Measurements from ENCODE around the gene PTPRC. TPM values are rescaled to one million over a fixed set of nuclear protein-coding genes. Genes with fewer than 3 reads are reported as not detected.
A peak's percentile ranks its signal among the peaks of the same experiment; 100 is the strongest.

Gene PTPRC
- total and polyA plus RNA-seq, 5 donors from 2014 or later, result 946 to 1,099 (median 1,070) TPM

DNA sequence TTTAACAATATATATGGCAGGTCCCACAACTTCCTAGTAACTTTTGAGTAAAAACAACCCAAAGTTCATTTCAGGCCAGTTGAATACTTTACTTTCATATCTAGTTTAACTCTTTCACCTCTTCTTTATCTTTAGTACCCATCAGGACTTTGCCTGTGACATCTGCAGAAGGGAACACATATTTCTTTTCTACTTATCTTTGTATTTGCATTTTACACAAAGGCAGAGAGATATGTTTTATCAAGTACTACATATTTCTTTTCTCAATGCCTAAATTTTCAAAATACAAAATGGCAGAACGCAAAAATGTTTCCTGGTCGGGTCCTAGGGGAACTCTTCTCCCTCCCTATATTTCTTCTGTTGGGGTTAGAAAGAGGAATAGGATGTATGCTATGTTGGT lies 6.8 kb upstream of the PTPRC start:
- Histone ChIP-seq H3K9me3 (ENCODE audit: control insufficient read depth in 2 of 2, low read length in 2 of 2) (no peaks in the 10 kb centered on the region), H3K27me3 (ENCODE audit: control insufficient read depth, insufficient read depth, low read length) (no peaks in the 10 kb centered on the region), H3K4me1 (ENCODE audit: control insufficient read depth, insufficient read depth, low read length, poor library complexity, severe bottlenecking) (peaks cover 75% of the 10 kb centered on the region), H3K36me3 (ENCODE audit: control insufficient read depth, insufficient read depth, low read length) (no peaks in the 10 kb centered on the region), H3K27ac (ENCODE audit: insufficient read depth, low read length, poor library complexity, severe bottlenecking) (peak overlapping the region; percentile 49), H3K4me3 (ENCODE audit: low read depth, low read length) (peak overlapping the region; percentile 67)
- H3K4me3 Mint-ChIP-seq, result peak overlapping the region; percentile 21 to 84 (median 48)
- H3K36me3 Mint-ChIP-seq, result peaks cover 5% of the 10 kb centered on the region
- no peak for ATAC-seq (ENCODE audit: low read depth in 2 of 2)
- DNase-seq, result no peak
- no peaks in the 10 kb centered on the region for H3K27me3 Mint-ChIP-seq
- H3K9me3 Mint-ChIP-seq, result peaks cover 0 to 3% (median 0%) of the 10 kb centered on the region in 7 donors
- H3K4me1 Mint-ChIP-seq, result peaks cover 67 to 100% (median 78%) of the 10 kb centered on the region in 4 donors
- peak overlapping the region; percentile 62 to 89 (median 68) for H3K27ac Mint-ChIP-seq

DNA sequence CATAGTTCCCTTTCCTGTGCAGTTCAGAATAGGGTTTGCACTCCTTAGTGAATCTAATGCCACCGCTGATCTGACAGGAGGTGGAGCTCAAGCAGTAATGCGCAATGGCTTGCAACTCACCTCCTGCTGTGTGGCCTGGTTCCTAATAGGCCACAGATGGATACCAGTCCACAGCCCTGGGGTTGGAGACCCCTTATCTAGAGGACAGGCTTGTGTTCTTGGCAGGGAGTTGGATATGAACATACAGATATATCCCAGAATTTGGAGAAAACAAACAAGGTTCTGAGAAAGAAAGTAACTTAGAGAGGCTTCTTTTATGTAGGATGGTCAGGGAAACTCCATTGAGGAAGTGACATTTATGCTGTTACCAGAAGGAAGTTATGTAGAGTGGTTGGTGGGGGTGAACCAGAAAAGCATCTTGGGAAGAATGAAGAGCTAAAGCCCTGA lies 5.1 kb upstream of the PTPRC start:
- Mint-ChIP-seq H3K27ac (peak overlapping the region; percentile 72 to 87 (median 80)), H3K27me3 (no peaks in the 10 kb centered on the region), H3K36me3 (peaks cover 5% of the 10 kb centered on the region), H3K9me3 (peaks cover 0 to 3% (median 0%) of the 10 kb centered on the region in 7 donors), H3K4me3 (peak overlapping the region; percentile 13 to 85 (median 64)), H3K4me1 (peaks cover 58 to 97% (median 68%) of the 10 kb centered on the region in 4 donors)
- ATAC-seq (ENCODE audit: low read depth in 2 of 2) (peak in 1 of 2 donors; percentile 26), DNase-seq (no peak)
- Histone ChIP-seq H3K4me3 (ENCODE audit: low read depth, low read length) (peak overlapping the region; percentile 33), H3K4me1 (ENCODE audit: control insufficient read depth, insufficient read depth, low read length, poor library complexity, severe bottlenecking) (peaks cover 75% of the 10 kb centered on the region), H3K27ac (ENCODE audit: insufficient read depth, low read length, poor library complexity, severe bottlenecking) (peak overlapping the region; percentile 36), H3K9me3 (ENCODE audit: control insufficient read depth in 2 of 2, low read length in 2 of 2) (no peaks in the 10 kb centered on the region), H3K36me3 (ENCODE audit: control insufficient read depth, insufficient read depth, low read length) (no peaks in the 10 kb centered on the region), H3K27me3 (ENCODE audit: control insufficient read depth, insufficient read depth, low read length) (no peaks in the 10 kb centered on the region)

GRCh38 chr1:198635964-198636363 lies 2.9 kb upstream of the PTPRC start:
- Histone ChIP-seq H3K27ac (ENCODE audit: insufficient read depth, low read length, poor library complexity, severe bottlenecking) (peak overlapping the region; percentile 97), H3K9me3 (ENCODE audit: control insufficient read depth in 2 of 2, low read length in 2 of 2) (no peaks in the 10 kb centered on the region), H3K27me3 (ENCODE audit: control insufficient read depth, insufficient read depth, low read length) (no peaks in the 10 kb centered on the region), H3K4me1 (ENCODE audit: control insufficient read depth, insufficient read depth, low read length, poor library complexity, severe bottlenecking) (peaks cover 68% of the 10 kb centered on the region), H3K36me3 (ENCODE audit: control insufficient read depth, insufficient read depth, low read length) (no peaks in the 10 kb centered on the region), H3K4me3 (ENCODE audit: low read depth, low read length) (peak overlapping the region; percentile 100)
- DNase-seq, result no peak
- no peak for ATAC-seq (ENCODE audit: low read depth in 2 of 2)
- peaks cover 0 to 3% (median 0%) of the 10 kb centered on the region in 7 donors for H3K9me3 Mint-ChIP-seq
- peak overlapping the region in 3 of 4 donors; percentile 17 to 82 (median 66) for H3K4me3 Mint-ChIP-seq
- no peaks in the 10 kb centered on the region for H3K27me3 Mint-ChIP-seq
- H3K27ac Mint-ChIP-seq, result peak overlapping the region; percentile 94 to 98 (median 97)
- peaks cover 46 to 74% (median 52%) of the 10 kb centered on the region in 4 donors for H3K4me1 Mint-ChIP-seq
- peaks cover 10% of the 10 kb centered on the region for H3K36me3 Mint-ChIP-seq

DNA sequence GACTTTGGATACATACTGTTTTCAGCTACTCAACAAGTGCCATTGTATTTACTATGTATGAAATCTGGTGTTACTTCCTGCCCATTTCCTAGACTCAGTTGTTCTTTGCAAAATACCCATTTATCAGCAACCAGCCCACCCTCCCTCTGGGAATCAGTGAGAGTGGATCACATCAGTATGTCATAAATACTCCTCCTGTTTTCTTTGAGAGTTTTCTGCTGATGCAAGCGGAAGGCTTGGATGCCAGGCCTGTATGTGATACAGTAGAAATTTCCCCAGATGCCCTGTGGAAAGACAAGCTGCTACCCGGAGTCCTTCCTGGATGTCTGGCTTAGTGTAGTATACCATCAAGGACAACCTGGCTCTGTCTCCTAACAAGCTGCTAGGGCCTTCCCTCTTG lies 2.4 kb upstream of the PTPRC start:
- Histone ChIP-seq H3K9me3 (ENCODE audit: control insufficient read depth in 2 of 2, low read length in 2 of 2) (no peaks in the 10 kb centered on the region), H3K27me3 (ENCODE audit: control insufficient read depth, insufficient read depth, low read length) (no peaks in the 10 kb centered on the region), H3K36me3 (ENCODE audit: control insufficient read depth, insufficient read depth, low read length) (peaks cover 2% of the 10 kb centered on the region), H3K27ac (ENCODE audit: insufficient read depth, low read length, poor library complexity, severe bottlenecking) (peak overlapping the region; percentile 97), H3K4me3 (ENCODE audit: low read depth, low read length) (peak overlapping the region; percentile 100), H3K4me1 (ENCODE audit: control insufficient read depth, insufficient read depth, low read length, poor library complexity, severe bottlenecking) (peaks cover 68% of the 10 kb centered on the region)
- Mint-ChIP-seq H3K9me3 (peaks cover 0 to 3% (median 0%) of the 10 kb centered on the region in 7 donors), H3K27me3 (no peaks in the 10 kb centered on the region), H3K27ac (peak overlapping the region; percentile 94 to 98 (median 97)), H3K36me3 (peaks cover 10% of the 10 kb centered on the region), H3K4me3 (peak overlapping the region; percentile 16 to 82 (median 80)), H3K4me1 (peaks cover 45 to 70% (median 49%) of the 10 kb centered on the region in 4 donors)
- DNase-seq (peak in 1 of 3 donors; percentile 40), ATAC-seq (ENCODE audit: low read depth in 2 of 2) (peak in 1 of 2 donors; percentile 14)

DNA sequence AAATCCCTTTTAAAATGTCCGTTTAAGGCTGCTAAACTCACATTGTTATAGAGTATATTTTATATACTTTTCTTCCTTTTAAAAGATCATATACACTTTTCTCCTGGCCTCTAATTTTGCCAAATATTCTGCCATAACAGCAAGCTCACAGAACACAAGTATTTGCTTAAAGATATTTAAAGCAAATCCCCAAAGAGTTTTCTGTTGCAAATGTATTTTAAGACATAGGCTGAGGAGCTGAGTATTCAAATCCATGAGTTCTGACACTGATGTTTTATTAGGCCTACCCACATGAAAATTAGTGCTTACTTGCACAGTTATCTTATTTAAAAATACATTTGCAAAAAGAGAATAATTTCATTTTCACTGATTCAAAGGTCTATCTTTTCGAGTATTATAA lies 1.7 kb upstream of the PTPRC start:
- peaks cover 6% of the 10 kb centered on the region for H3K36me3 ChIP-seq (ENCODE audit: control insufficient read depth, insufficient read depth, low read length)

GRCh38 chr1:198637916-198638437 lies 863 bp upstream of the PTPRC start:
- Mint-ChIP-seq H3K4me3 (peak overlapping the region; percentile 92 to 98 (median 92)), H3K9me3 (peaks cover 0 to 2% (median 0%) of the 10 kb centered on the region in 7 donors), H3K27ac (peak overlapping the region; percentile 92 to 97 (median 95)), H3K36me3 (peaks cover 25% of the 10 kb centered on the region), H3K4me1 (peaks cover 37 to 54% (median 40%) of the 10 kb centered on the region in 4 donors), H3K27me3 (no peaks in the 10 kb centered on the region)
- peak overlapping the region; percentile 97 for H3K27ac ChIP-seq (ENCODE audit: insufficient read depth, low read length, poor library complexity, severe bottlenecking)
- ATAC-seq (ENCODE audit: low read depth in 2 of 2) (no peak), DNase-seq (peak in 1 of 3 donors; percentile 46)
- no peaks in the 10 kb centered on the region for H3K9me3 ChIP-seq (ENCODE audit: control insufficient read depth in 2 of 2, low read length in 2 of 2)
- H3K4me3 ChIP-seq (ENCODE audit: low read depth, low read length), result peak overlapping the region; percentile 100
- H3K36me3 ChIP-seq (ENCODE audit: control insufficient read depth, insufficient read depth, low read length), result peaks cover 9% of the 10 kb centered on the region
- H3K4me1 ChIP-seq (ENCODE audit: control insufficient read depth, insufficient read depth, low read length, poor library complexity, severe bottlenecking), result peaks cover 63% of the 10 kb centered on the region
- H3K27me3 ChIP-seq (ENCODE audit: control insufficient read depth, insufficient read depth, low read length), result no peaks in the 10 kb centered on the region

More for the DNA sequence above, 1.7 kb upstream of the PTPRC start:
- peak overlapping the region; percentile 100 for H3K4me3 ChIP-seq (ENCODE audit: low read depth, low read length)
- Mint-ChIP-seq H3K4me1 (peaks cover 38 to 62% (median 43%) of the 10 kb centered on the region in 4 donors), H3K4me3 (peak overlapping the region; percentile 16 to 98 (median 80)), H3K27ac (peak overlapping the region; percentile 94 to 98 (median 97)), H3K27me3 (no peaks in the 10 kb centered on the region), H3K9me3 (peaks cover 0 to 2% (median 0%) of the 10 kb centered on the region in 7 donors), H3K36me3 (peaks cover 18% of the 10 kb centered on the region)
- no peaks in the 10 kb centered on the region for H3K9me3 ChIP-seq (ENCODE audit: control insufficient read depth in 2 of 2, low read length in 2 of 2)
- H3K27me3 ChIP-seq (ENCODE audit: control insufficient read depth, insufficient read depth, low read length), result no peaks in the 10 kb centered on the region
- H3K27ac ChIP-seq (ENCODE audit: insufficient read depth, low read length, poor library complexity, severe bottlenecking), result peak overlapping the region; percentile 97
- H3K4me1 ChIP-seq (ENCODE audit: control insufficient read depth, insufficient read depth, low read length, poor library complexity, severe bottlenecking), result peaks cover 60% of the 10 kb centered on the region
- DNase-seq (no peak), ATAC-seq (ENCODE audit: low read depth in 2 of 2) (no peak)

GRCh38 chr1:198638441-198638840 lies 399 bp upstream of the PTPRC start:
- H3K4me1 ChIP-seq (ENCODE audit: control insufficient read depth, insufficient read depth, low read length, poor library complexity, severe bottlenecking), result peaks cover 63% of the 10 kb centered on the region
- H3K9me3 ChIP-seq (ENCODE audit: control insufficient read depth in 2 of 2, low read length in 2 of 2), result no peaks in the 10 kb centered on the region
- no peaks in the 10 kb centered on the region for H3K27me3 Mint-ChIP-seq
- H3K27ac ChIP-seq (ENCODE audit: insufficient read depth, low read length, poor library complexity, severe bottlenecking), result peak overlapping the region; percentile 97
- H3K4me3 ChIP-seq (ENCODE audit: low read depth, low read length), result peak overlapping the region; percentile 100
- peaks cover 25% of the 10 kb centered on the region for H3K36me3 Mint-ChIP-seq
- H3K27ac Mint-ChIP-seq, result peak overlapping the region; percentile 92 to 97 (median 95)
- H3K27me3 ChIP-seq (ENCODE audit: control insufficient read depth, insufficient read depth, low read length), result no peaks in the 10 kb centered on the region
- DNase-seq (no peak), ATAC-seq (ENCODE audit: low read depth in 2 of 2) (no peak)
- peak overlapping the region; percentile 92 to 98 (median 92) for H3K4me3 Mint-ChIP-seq
- H3K36me3 ChIP-seq (ENCODE audit: control insufficient read depth, insufficient read depth, low read length), result peaks cover 12% of the 10 kb centered on the region
- peaks cover 0 to 2% (median 0%) of the 10 kb centered on the region in 7 donors for H3K9me3 Mint-ChIP-seq
- H3K4me1 Mint-ChIP-seq, result peaks cover 33 to 49% (median 38%) of the 10 kb centered on the region in 4 donors

Data from CD4-positive, CD25-positive, alpha-beta regulatory T cell (primary cell).